H9 (cell line): Measurements from ENCODE around the gene MZB1. TPM values are rescaled to one million over a fixed set of nuclear protein-coding genes. Genes with fewer than 3 reads are reported as not detected.

Experiments
- DNase-seq: peaks from one replicate; pipeline ENCODE4 v3.0.0-alpha.2; 2017
- H2AFZ ChIP-seq: one replicate; pipeline ENCODE4 v1.6.1; 2013; ENCODE audit warnings: mild to moderate bottlenecking, low read length, control low read depth, moderate library complexity
- H2AK5ac ChIP-seq: 2 replicates; pipeline ENCODE4 v1.6.1; 2013; ENCODE audit warnings: low read length, control low read depth, mixed read lengths; ENCODE audit not compliant: insufficient read length
- H2BK120ac ChIP-seq: one replicate; pipeline ENCODE4 v1.6.1; 2013; ENCODE audit warnings: low read depth, mild to moderate bottlenecking, low read length, control low read depth, inconsistent platforms; ENCODE audit not compliant: poor library complexity, severe bottlenecking
- H2BK12ac ChIP-seq: 2 replicates; pipeline ENCODE4 v1.6.1; 2013; ENCODE audit warnings: low read length, control low read depth, mixed read lengths, low read depth; ENCODE audit not compliant: insufficient read length
- H2BK15ac ChIP-seq: 2 replicates; pipeline ENCODE4 v1.6.1; 2013; ENCODE audit warnings: low read depth, low read length, control low read depth
- H2BK20ac ChIP-seq: one replicate; pipeline ENCODE4 v1.6.1; 2013; ENCODE audit warnings: low read depth, mild to moderate bottlenecking, low read length, control low read depth, inconsistent platforms; ENCODE audit not compliant: poor library complexity, severe bottlenecking
- H2BK5ac ChIP-seq: 2 replicates; pipeline ENCODE4 v1.6.1; 2013; ENCODE audit warnings: low read length, control low read depth, mixed read lengths; ENCODE audit not compliant: insufficient read length
- H3K14ac ChIP-seq: 2 replicates; pipeline ENCODE4 v1.6.1; 2013; ENCODE audit warnings: low read length, control low read depth; ENCODE audit not compliant: insufficient read depth
- H3K18ac ChIP-seq: 2 replicates; pipeline ENCODE4 v1.6.1; 2013; ENCODE audit warnings: low read depth, mild to moderate bottlenecking, mixed read lengths, low read length, control low read depth; ENCODE audit not compliant: insufficient read length
- H3K23ac ChIP-seq: 2 replicates; pipeline ENCODE4 v1.6.1; 2013; ENCODE audit warnings: low read length, control low read depth, mixed read lengths, low read depth; ENCODE audit not compliant: insufficient read length
- H3K23me2 ChIP-seq: 2 replicates; pipeline ENCODE4 v1.6.1; 2013; ENCODE audit warnings: low read depth, mild to moderate bottlenecking, mixed read lengths, low read length, control low read depth; ENCODE audit not compliant: insufficient read length, poor library complexity, severe bottlenecking
- H3K27ac ChIP-seq: 2 replicates; pipeline ENCODE4 v1.5.1; 2013; ENCODE audit warnings: low read length, control low read depth, mixed read lengths, low read depth; ENCODE audit not compliant: insufficient read length
- H3K27me3 ChIP-seq: 2 replicates; pipeline ENCODE4 v1.6.1; 2013; ENCODE audit warnings: low read length, control low read depth, inconsistent platforms; ENCODE audit not compliant: insufficient read depth
- H3K4ac ChIP-seq: 2 replicates; pipeline ENCODE4 v1.6.1; 2013; ENCODE audit warnings: low read depth, mild to moderate bottlenecking, control low read depth, inconsistent platforms, low read length, moderate library complexity
- H3K4me1 ChIP-seq: 2 replicates; pipeline ENCODE4 v1.6.1; 2013; ENCODE audit warnings: low read length, control low read depth, inconsistent platforms; ENCODE audit not compliant: insufficient read depth
- H3K4me2 ChIP-seq: 2 replicates; pipeline ENCODE4 v1.6.1; 2013; ENCODE audit warnings: low read length, control low read depth, mixed read lengths; ENCODE audit not compliant: insufficient read length, insufficient read depth
- H3K56ac ChIP-seq: 2 replicates; pipeline ENCODE4 v1.6.1; 2013; ENCODE audit warnings: low read depth, mild to moderate bottlenecking, mixed read lengths, low read length, control low read depth; ENCODE audit not compliant: insufficient read length
- H3K79me1 ChIP-seq: 2 replicates; pipeline ENCODE4 v1.6.1; 2013; ENCODE audit warnings: low read depth, mild to moderate bottlenecking, moderate library complexity, low read length, control low read depth, inconsistent platforms; ENCODE audit not compliant: insufficient read depth, poor library complexity, severe bottlenecking
- H3K79me2 ChIP-seq: 2 replicates; pipeline ENCODE4 v1.6.1; 2013; ENCODE audit warnings: low read length, control low read depth, inconsistent platforms; ENCODE audit not compliant: insufficient read depth
- H3K9ac ChIP-seq: 2 replicates; pipeline ENCODE4 v1.6.1; 2013; ENCODE audit warnings: low read length, control low read depth, mixed read lengths; ENCODE audit not compliant: insufficient read length; ENCODE audit errors: extremely low read depth
- H3K9me3 ChIP-seq: one replicate; pipeline ENCODE4 v1.6.1; 2013; ENCODE audit warnings: low read depth, low read length, inconsistent platforms; ENCODE audit not compliant: control insufficient read depth
- H3T11ph ChIP-seq: one replicate; pipeline ENCODE4 v1.6.1; 2013; ENCODE audit warnings: mild to moderate bottlenecking, low read length, control low read depth, inconsistent platforms
- H4K20me1 ChIP-seq: one replicate; pipeline ENCODE4 v1.6.1; 2013; ENCODE audit not compliant: control insufficient read depth, insufficient read length, insufficient read depth
- H4K5ac ChIP-seq: 2 replicates; pipeline ENCODE4 v1.6.1; 2013; ENCODE audit warnings: low read depth, mild to moderate bottlenecking, mixed read lengths, low read length, control low read depth; ENCODE audit not compliant: insufficient read length
- H4K8ac ChIP-seq: replicated peaks from 2 replicates; pipeline ENCODE4 v1.6.1; 2013; ENCODE audit warnings: low read length, control low read depth, mixed read lengths, low read depth; ENCODE audit not compliant: insufficient read length
- H4K91ac ChIP-seq: 2 replicates; pipeline ENCODE4 v1.6.1; 2013; ENCODE audit warnings: low read depth, mild to moderate bottlenecking, moderate library complexity, mixed read lengths, low read length, control low read depth; ENCODE audit not compliant: insufficient read length
- H3K27ac Mint-ChIP-seq, 3 experiments: 2 replicates in 2 of 3; 3 replicates in 1 of 3; pipeline ENCODE4 v1.8.0; 2020 to 2021; ENCODE audit warnings: mixed read lengths in 3 of 3, mild to moderate bottlenecking in 1 of 3, moderate library complexity in 1 of 3
- H3K27me3 Mint-ChIP-seq: 2 replicates; pipeline ENCODE4 v1.8.0; 2021; ENCODE audit warnings: low read depth, mild to moderate bottlenecking, moderate library complexity, mixed read lengths
- H3K36me3 Mint-ChIP-seq, 3 experiments: 2 replicates in 2 of 3; 3 replicates in 1 of 3; pipeline ENCODE4 v1.8.0; 2020 to 2021; ENCODE audit warnings: low read depth in 3 of 3, mixed read lengths in 3 of 3; ENCODE audit not compliant: insufficient read depth in 1 of 3
- H3K4me1 Mint-ChIP-seq, 2 experiments: 2 replicates each; pipeline ENCODE4 v1.8.0; 2020; ENCODE audit warnings: mixed read lengths in 2 of 2
- H3K4me3 Mint-ChIP-seq, 2 experiments: 2 replicates in 1 of 2; 3 replicates in 1 of 2; pipeline ENCODE4 v1.8.0; 2020 to 2021; ENCODE audit warnings: mild to moderate bottlenecking in 2 of 2, mixed read lengths in 2 of 2, moderate library complexity in 1 of 2
- H3K9me3 Mint-ChIP-seq, 2 experiments: 2 replicates in 1 of 2; 3 replicates in 1 of 2; pipeline ENCODE4 v1.8.0; 2020; ENCODE audit warnings: mild to moderate bottlenecking in 2 of 2, mixed read lengths in 2 of 2, moderate library complexity in 1 of 2
- CTCF ChIP-seq: fragments of 200-600 bp; sonication (generic); conservative IDR thresholded peaks from 3 replicates; pipeline ENCODE4 v1.8.0; 2021; ENCODE audit warnings: antibody characterized with exemption, mild to moderate bottlenecking
- WGBS: extraction: QIAGEN DNeasy Blood & Tissue Kit; methylation state at CpG from one replicate; pipeline ENCODE4 v1.1.7; 2013; ENCODE audit warnings: missing lambda C conversion rate, low lambda C conversion rate, mixed read lengths; ENCODE audit not compliant: insufficient read length; ENCODE audit errors: extremely low coverage; 5-methylcytosine and 5-hydroxymethylcytosine counted together
- total RNA-seq: library from RNA; stranded (reverse); gene quantifications from 2 replicates; pipeline ENCODE4 v1.2.1, GENCODE V29; 2021

MZB1 gene
- total RNA-seq, 1 experiment from 2014 or later: 0.31 TPM

- Histone ChIP-seq H2BK15ac (no peak overlapping the region), H2BK12ac (no peak overlapping the region), H3K4me2 (peak overlapping the region; percentile 85), H2BK20ac (no peak overlapping the region), H2AK5ac (no peak overlapping the region), H3K56ac (no peak overlapping the region), H4K20me1 (peaks cover 2% of the 10 kb centered on the region), H3K27me3 (peaks cover 8% of the 10 kb centered on the region), H3K79me1 (no peaks in the 10 kb centered on the region), H4K5ac (no peak overlapping the region), H4K91ac (no peak overlapping the region), H3K4ac (no peak overlapping the region), H3K23ac (no peak overlapping the region), H2AFZ (no peak overlapping the region), H4K8ac (no peak overlapping the region), H3K14ac (peak overlapping the region; percentile 38; the same call in 1 of the 2 replicates), H2BK120ac (no peak overlapping the region), H3K18ac (no peak overlapping the region), H2BK5ac (no peak overlapping the region), H3K4me1 (peaks cover 4% of the 10 kb centered on the region; the same call in 1 of the 2 replicates), H3K27ac (no peak overlapping the region), H3K23me2 (peaks cover 22% of the 10 kb centered on the region), H3K9ac (no peak overlapping the region), H3T11ph (no peak overlapping the region), H3K9me3 (no peaks in the 10 kb centered on the region), H3K79me2 (no peaks in the 10 kb centered on the region)
- TF ChIP-seq CTCF: no peak
- Mint-ChIP-seq H3K9me3 (no peaks in the 10 kb centered on the region), H3K4me1 (peaks cover 19 to 45% of the 10 kb centered on the region in 2 experiments), H3K27ac (no peak overlapping the region), H3K4me3 (peak overlapping the region; percentile 79 to 88), H3K36me3 (peaks cover 0 to 6% (median 0%) of the 10 kb centered on the region in 3 experiments; a peak in 5 of 7 replicates), H3K27me3 (peaks cover 31% of the 10 kb centered on the region)
- WGBS: no CpG with 5 or more reads among the region's 49 CpGs
- no peak for DNase-seq
These were observed 3.9 kb upstream of the MZB1 start for GRCh38 chr5:139393497-139394122.
